PC-3 (cell line): ENCODE measurements around the gene CCDC78. TPM values are rescaled to one million over a fixed set of nuclear protein-coding genes. Genes with fewer than 3 reads are reported as not detected.

Experiments used
- ATAC-seq: fragments of 200-7000 bp; cut with Tn5 transposase; 2 replicates; pipeline ENCODE4 v1.9.1; 2020; ENCODE audit warnings: mild to moderate bottlenecking, moderate library complexity
- BruUV-seq: library from RNA; stranded (reverse); fragments of 400-500 nt; replicated peaks from 2 replicates; lab custom pipeline; 2021; lab: Mats Ljungman, UMichigan
- CTCF ChIA-PET: fragments of 300-600 bp; sonication (Branson Sonifier 250); formaldehyde crosslinking; loops from one replicate; lab custom pipeline; 2022; ENCODE audit warnings: antibody characterized with exemption; lab: Charles Lee
- POLR2A ChIA-PET: fragments of 300-600 bp; sonication (Branson Sonifier 250); formaldehyde crosslinking; loops from one replicate; lab custom pipeline; 2022; ENCODE audit warnings: antibody characterized with exemption; ENCODE audit not compliant: unreplicated experiment; lab: Charles Lee
- DNase-seq: peaks from one replicate; pipeline ENCODE4 v3.0.0-alpha.2; 2015
- H2AFZ ChIP-seq: fragments of 300-600 bp; sonication (generic); 2 replicates; pipeline ENCODE4 v1.6.0; 2016; ENCODE audit warnings: antibody characterized with exemption, low read length
- H3F3A ChIP-seq: fragments of 300-600 bp; sonication (generic); one replicate; pipeline ENCODE4 v1.6.0; 2017; ENCODE audit warnings: antibody characterized with exemption, low read length, control low read depth, mild to moderate bottlenecking; ENCODE audit not compliant: unreplicated experiment
- H3K27ac ChIP-seq: fragments of 300-600 bp; sonication (generic); 2 replicates; pipeline ENCODE4 v1.5.1; 2016; ENCODE audit warnings: mild to moderate bottlenecking, low read length
- H3K27me3 ChIP-seq: fragments of 300-600 bp; sonication (generic); 2 replicates; pipeline ENCODE4 v1.6.1; 2016; ENCODE audit warnings: low read length, mixed read lengths
- H3K36me3 ChIP-seq: fragments of 300-600 bp; sonication (generic); 2 replicates; pipeline ENCODE4 v1.6.1; 2016; ENCODE audit warnings: low read depth, mixed run types, low read length, mixed read lengths
- H3K4me1 ChIP-seq: fragments of 300-600 bp; sonication (generic); 2 replicates; pipeline ENCODE4 v1.5.1; 2016; ENCODE audit warnings: low read length; ENCODE audit not compliant: insufficient read depth
- H3K4me2 ChIP-seq: fragments of 300-600 bp; sonication (generic); 2 replicates; pipeline ENCODE4 v1.6.0; 2016; ENCODE audit warnings: low read length
- H3K4me3 ChIP-seq: fragments of 300-600 bp; sonication (generic); 2 replicates; pipeline ENCODE4 v1.5.1; 2016; ENCODE audit warnings: mild to moderate bottlenecking, low read length, mixed read lengths
- H3K79me2 ChIP-seq: fragments of 300-600 bp; sonication (generic); 2 replicates; pipeline ENCODE4 v1.6.1; 2017; ENCODE audit warnings: low read length, mixed read lengths
- H3K9ac ChIP-seq: fragments of 300-600 bp; sonication (generic); 2 replicates; pipeline ENCODE4 v1.6.0; 2016; ENCODE audit warnings: mild to moderate bottlenecking, low read length
- H3K9me2 ChIP-seq: fragments of 300-600 bp; sonication (generic); replicated peaks from 2 replicates; pipeline ENCODE4 v1.6.1; 2016; ENCODE audit warnings: mixed run types, low read length, mixed read lengths
- H3K9me3 ChIP-seq: fragments of 300-600 bp; sonication (generic); 2 replicates; pipeline ENCODE4 v1.6.1; 2016; ENCODE audit warnings: low read length, mixed read lengths
- H4K20me1 ChIP-seq: fragments of 300-600 bp; sonication (generic); 2 replicates; pipeline ENCODE4 v1.6.1; 2016; ENCODE audit warnings: low read length, mixed read lengths
- EZH2 ChIP-seq: fragments of 300-600 bp; sonication (generic); IDR thresholded peaks from one replicate; pipeline ENCODE4 v1.6.1; 2017; ENCODE audit warnings: antibody characterized with exemption, mild to moderate bottlenecking, low read length; ENCODE audit not compliant: unreplicated experiment
- EZH2phosphoT487 ChIP-seq: fragments of 300-600 bp; sonication (generic); IDR thresholded peaks from 2 replicates; pipeline ENCODE4 v1.6.1; 2018; ENCODE audit warnings: mild to moderate bottlenecking, antibody characterized with exemption, low read length, borderline replicate concordance
- intact Hi-C: fragments of 100-400 bp; cut with micrococcal nuclease; formaldehyde crosslinking; loops from 2 replicates; pipeline ENCODE4 v1.9.0; 2023
- total RNA-seq: library from RNA; depleted of rRNA; stranded (reverse); fragments of >200 nt; gene quantifications from 2 replicates; pipeline ENCODE4 v1.2.3, GENCODE V29; 2014
- TF ChIP-seq, protein P1 (sequence below): fragments of 300-600 bp; sonication (generic); conservative IDR thresholded peaks from 2 replicates; pipeline ENCODE4 v1.5.1; 2017; ENCODE audit warnings: antibody characterized with exemption, low read depth, mild to moderate bottlenecking, low read length

The CCDC78 gene
- total RNA-seq, 1 experiment from 2014 or later, result 3.3 TPM

DNA sequence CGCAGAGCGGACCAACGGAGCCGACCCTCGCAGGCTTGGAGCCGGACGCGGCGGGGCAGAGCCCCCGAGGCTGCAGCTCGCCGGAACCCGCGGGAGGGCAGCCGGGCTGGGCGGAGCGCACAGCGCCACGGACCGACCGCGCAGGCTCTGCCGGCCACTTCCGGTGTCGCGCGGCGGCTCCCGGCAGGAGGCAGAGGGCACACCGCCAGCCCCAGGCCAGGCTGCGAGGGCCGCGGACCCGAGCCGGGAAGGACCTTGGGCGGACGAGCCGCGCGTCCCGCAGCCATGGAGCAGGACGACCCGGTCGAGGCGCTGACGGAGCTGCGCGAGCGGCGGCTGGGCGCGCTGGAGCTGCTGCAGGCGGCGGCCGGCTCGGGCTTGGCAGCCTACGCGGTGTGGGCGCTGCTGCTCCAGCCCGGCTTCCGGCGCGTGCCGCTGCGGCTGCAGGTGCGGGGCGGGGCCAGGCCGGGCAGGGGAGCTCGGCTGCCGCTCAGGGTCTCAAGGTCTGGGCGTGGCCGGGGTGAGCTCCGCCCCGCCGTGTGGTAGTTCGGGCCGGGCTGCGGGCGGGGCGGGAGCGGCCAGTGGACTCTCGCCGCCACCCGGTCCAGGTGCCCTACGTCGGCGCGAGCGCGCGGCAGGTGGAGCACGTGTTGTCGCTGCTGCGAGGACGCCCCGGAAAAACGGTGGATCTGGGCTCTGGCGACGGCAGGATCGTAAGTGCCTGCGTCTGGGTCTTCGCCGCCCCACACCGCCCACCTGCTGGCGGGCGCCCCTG, 5.1 kb downstream of the CCDC78 start, which contains the start of gene ANTKMT:
Gene ANTKMT, plus strand, starts transcription at position 157 of the 775 bp plus-strand sequence. Its CDS starts 129 bp downstream, at position 286.
- CTCF ChIA-PET, result interaction anchor here (0.6 kb wide), 1 partner anchor 16 kb away, joined by 3 read pairs; no protein-coding TSS in a partner anchor
- H3K4me1 ChIP-seq, result peaks cover 25% of the 10 kb centered on the region
- intact Hi-C loops, result loop anchor here (1.0 kb wide), 1 partner anchor 9 kb away; no protein-coding TSS in a partner anchor
- ATAC-seq (peak; percentile 64), DNase-seq (peak; percentile 79)
- no peaks in the 10 kb centered on the region for H3K36me3 ChIP-seq
- H3K79me2 ChIP-seq, result peaks cover 10% of the 10 kb centered on the region
- no peaks in the 10 kb centered on the region for H3K9me2 ChIP-seq
- no TSS peak for BruUV-seq
- TF ChIP-seq EZH2 (no peak), EZH2phosphoT487 (peak; percentile 83)
- TF ChIP-seq, protein P1, sequence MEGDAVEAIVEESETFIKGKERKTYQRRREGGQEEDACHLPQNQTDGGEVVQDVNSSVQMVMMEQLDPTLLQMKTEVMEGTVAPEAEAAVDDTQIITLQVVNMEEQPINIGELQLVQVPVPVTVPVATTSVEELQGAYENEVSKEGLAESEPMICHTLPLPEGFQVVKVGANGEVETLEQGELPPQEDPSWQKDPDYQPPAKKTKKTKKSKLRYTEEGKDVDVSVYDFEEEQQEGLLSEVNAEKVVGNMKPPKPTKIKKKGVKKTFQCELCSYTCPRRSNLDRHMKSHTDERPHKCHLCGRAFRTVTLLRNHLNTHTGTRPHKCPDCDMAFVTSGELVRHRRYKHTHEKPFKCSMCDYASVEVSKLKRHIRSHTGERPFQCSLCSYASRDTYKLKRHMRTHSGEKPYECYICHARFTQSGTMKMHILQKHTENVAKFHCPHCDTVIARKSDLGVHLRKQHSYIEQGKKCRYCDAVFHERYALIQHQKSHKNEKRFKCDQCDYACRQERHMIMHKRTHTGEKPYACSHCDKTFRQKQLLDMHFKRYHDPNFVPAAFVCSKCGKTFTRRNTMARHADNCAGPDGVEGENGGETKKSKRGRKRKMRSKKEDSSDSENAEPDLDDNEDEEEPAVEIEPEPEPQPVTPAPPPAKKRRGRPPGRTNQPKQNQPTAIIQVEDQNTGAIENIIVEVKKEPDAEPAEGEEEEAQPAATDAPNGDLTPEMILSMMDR, result no peak
- peak within 1 kb of the TSS; percentile 82 for H3K4me3 ChIP-seq
- peak within 1 kb of the TSS; percentile 67; the same call in 1 of the 2 replicates for H2AFZ ChIP-seq
- H3K27me3 ChIP-seq, result no peaks in the 10 kb centered on the region
- peaks cover under 1% of the 10 kb centered on the region for H3F3A ChIP-seq
- H3K27ac ChIP-seq, result peak within 1 kb of the TSS; percentile 43
- no peaks in the 10 kb centered on the region for H3K9me3 ChIP-seq
- peaks cover 8% of the 10 kb centered on the region; the same call in 1 of the 2 replicates for H4K20me1 ChIP-seq
- H3K9ac ChIP-seq, result peak within 1 kb of the TSS; percentile 69
- POLR2A ChIA-PET, result interaction anchor here (0.8 to 1.4 kb wide), 2 partner anchors 9 to 10 kb away, joined by 3 to 5 read pairs; no protein-coding TSS in a partner anchor
- peak within 1 kb of the TSS; percentile 93 for H3K4me2 ChIP-seq

GRCh38 chr16:720447-720989, 5.7 kb downstream of the CCDC78 start:
- POLR2A ChIA-PET, result interaction anchor here (0.7 to 1.4 kb wide), 2 partner anchors 8 to 68 kb away, joined by 3 to 5 read pairs; partner anchors contain the start of gene CHTF18
- CTCF ChIA-PET, result interaction anchor here (0.5 kb wide), 1 partner anchor 337 kb away, joined by 3 read pairs; no protein-coding TSS in a partner anchor
- Histone ChIP-seq H3K79me2 (peaks cover 16% of the 10 kb centered on the region), H2AFZ (peak overlapping the region; percentile 67; the same call in 1 of the 2 replicates), H4K20me1 (peaks cover 8% of the 10 kb centered on the region; the same call in 1 of the 2 replicates), H3K4me2 (peak overlapping the region; percentile 93), H3K9ac (peak overlapping the region; percentile 69), H3K27me3 (no peaks in the 10 kb centered on the region), H3K4me3 (peak overlapping the region; percentile 82), H3K36me3 (no peaks in the 10 kb centered on the region), H3K4me1 (peaks cover 26% of the 10 kb centered on the region), H3K9me3 (no peaks in the 10 kb centered on the region), H3F3A (no peaks in the 10 kb centered on the region), H3K27ac (peak overlapping the region; percentile 43), H3K9me2 (no peaks in the 10 kb centered on the region)
- intact Hi-C loops, result loop anchor here (1.0 kb wide), 1 partner anchor 8 kb away; no protein-coding TSS in a partner anchor
- DNase-seq, result peak; percentile 50
- TF ChIP-seq EZH2 (no peak), EZH2phosphoT487 (no peak)
- TF ChIP-seq, protein P1, result no peak
- peak; percentile 46 for ATAC-seq
- BruUV-seq, result no TSS peak
